ENCODE measurements around the gene BBS9.
"Not testable (repeated sequence)": the region's sequence is repeated elsewhere in the genome, so short reads cannot be mapped to it uniquely, and the experiment has no call there.

BBS9 gene

GRCh38 chr7:33459340-33459751 lies 330.0 kb downstream of the BBS9 start:
- H3K27ac ChIP-seq = no peak overlapping the region
- TF ChIP-seq CTCF (conservative IDR thresholded peaks at IDR 0.05) (peak; percentile 56), ZFX (IDR thresholded peaks at IDR 0.05) (no peak)

GRCh38 chr7:33463131-33463530 lies 333.8 kb downstream of the BBS9 start:
- H3K27ac ChIP-seq = no peak overlapping the region
- TF ChIP-seq ZFX (IDR thresholded peaks at IDR 0.05) (no peak), CTCF (conservative IDR thresholded peaks at IDR 0.05) (no peak)

- no peak for TF ChIP-seq ZFX (IDR thresholded peaks at IDR 0.05)
- TF ChIP-seq CTCF (conservative IDR thresholded peaks at IDR 0.05) = no peak
- H3K27ac ChIP-seq = no peak overlapping the region
Measured at GRCh38 chr7:33466203-33466602, 336.8 kb downstream of the BBS9 start.

GRCh38 chr7:33471636-33472242 lies 342.4 kb downstream of the BBS9 start:
- no peak for TF ChIP-seq ZFX (IDR thresholded peaks at IDR 0.05)
- TF ChIP-seq CTCF (conservative IDR thresholded peaks at IDR 0.05) = no peak
- no peak overlapping the region for H3K27ac ChIP-seq

GRCh38 chr7:33472348-33473025 lies 343.1 kb downstream of the BBS9 start:
- TF ChIP-seq ZFX (IDR thresholded peaks at IDR 0.05) (no peak), CTCF (conservative IDR thresholded peaks at IDR 0.05) (no peak)
- H3K27ac ChIP-seq = no peak overlapping the region

- TF ChIP-seq ZFX (IDR thresholded peaks at IDR 0.05) (no peak), CTCF (conservative IDR thresholded peaks at IDR 0.05) (no peak)
- H3K27ac ChIP-seq = no peak overlapping the region
Measured at GRCh38 chr7:33477719-33478480, 348.5 kb downstream of the BBS9 start.

- not testable (repeated sequence) for H3K27ac ChIP-seq
Measured at GRCh38 chr7:33484476-33484875, 355.1 kb downstream of the BBS9 start.

All from C4-2B (cell line).